ENCODE data around the gene PITPNM3.

Gene PITPNM3

GRCh38 chr17:6592173-6592572, 35.8 kb upstream of the PITPNM3 start:
- FAIRE-seq (no peak), DNase-seq (ENCODE audit: insufficient read length, low spot score) (no peak)
- TF ChIP-seq SPI1 (IDR thresholded peaks at IDR 0.05; ENCODE audit: low read depth, low read length) (no peak), PAX5 (IDR thresholded peaks at IDR 0.05; ENCODE audit: insufficient read depth, low read length, severe bottlenecking) (no peak), POLR2AphosphoS5 (IDR thresholded peaks at IDR 0.05; ENCODE audit: low read depth, low read length) (no peak), POLR2A (IDR thresholded peaks at IDR 0.05; ENCODE audit: low read depth, low read length) (no peak), TAF1 (IDR thresholded peaks at IDR 0.05; ENCODE audit: low read depth, low read length) (no peak)

GRCh38 chr17:6591599-6592158, 35.3 kb upstream of the PITPNM3 start:
- DNase-seq (ENCODE audit: insufficient read length, low spot score) (no peak), FAIRE-seq (no peak)

GRCh38 chr17:6589266-6589946, 33.1 kb upstream of the PITPNM3 start:
- DNase-seq (ENCODE audit: insufficient read length, low spot score) (no peak), FAIRE-seq (no peak)
- TF ChIP-seq POLR2A (IDR thresholded peaks at IDR 0.05; ENCODE audit: low read depth, low read length) (no peak), PAX5 (IDR thresholded peaks at IDR 0.05; ENCODE audit: insufficient read depth, low read length, severe bottlenecking) (no peak), TAF1 (IDR thresholded peaks at IDR 0.05; ENCODE audit: low read depth, low read length) (no peak), SPI1 (IDR thresholded peaks at IDR 0.05; ENCODE audit: low read depth, low read length) (no peak), POU2F2 (IDR thresholded peaks at IDR 0.05; ENCODE audit: low read depth, low read length) (no peak), POLR2AphosphoS5 (IDR thresholded peaks at IDR 0.05; ENCODE audit: low read depth, low read length) (no peak)

More at GRCh38 chr17:6591599-6592158, 35.3 kb upstream of the PITPNM3 start:
- TF ChIP-seq SPI1 (IDR thresholded peaks at IDR 0.05; ENCODE audit: low read depth, low read length): no peak
- TF ChIP-seq POU2F2 (IDR thresholded peaks at IDR 0.05; ENCODE audit: low read depth, low read length): no peak
- TF ChIP-seq POLR2AphosphoS5 (IDR thresholded peaks at IDR 0.05; ENCODE audit: low read depth, low read length): no peak
- TF ChIP-seq PAX5 (IDR thresholded peaks at IDR 0.05; ENCODE audit: insufficient read depth, low read length, severe bottlenecking): no peak
- TF ChIP-seq TAF1 (IDR thresholded peaks at IDR 0.05; ENCODE audit: low read depth, low read length): no peak
- no peak for TF ChIP-seq POLR2A (IDR thresholded peaks at IDR 0.05; ENCODE audit: low read depth, low read length)

GRCh38 chr17:6588165-6588564, 31.8 kb upstream of the PITPNM3 start:
- TF ChIP-seq TAF1 (IDR thresholded peaks at IDR 0.05; ENCODE audit: low read depth, low read length) (no peak), POLR2A (IDR thresholded peaks at IDR 0.05; ENCODE audit: low read depth, low read length) (no peak), POLR2AphosphoS5 (IDR thresholded peaks at IDR 0.05; ENCODE audit: low read depth, low read length) (no peak), POU2F2 (IDR thresholded peaks at IDR 0.05; ENCODE audit: low read depth, low read length) (no peak), PAX5 (IDR thresholded peaks at IDR 0.05; ENCODE audit: insufficient read depth, low read length, severe bottlenecking) (no peak), SPI1 (IDR thresholded peaks at IDR 0.05; ENCODE audit: low read depth, low read length) (no peak)
- DNase-seq (ENCODE audit: insufficient read length, low spot score) (no peak), FAIRE-seq (no peak)

DNA sequence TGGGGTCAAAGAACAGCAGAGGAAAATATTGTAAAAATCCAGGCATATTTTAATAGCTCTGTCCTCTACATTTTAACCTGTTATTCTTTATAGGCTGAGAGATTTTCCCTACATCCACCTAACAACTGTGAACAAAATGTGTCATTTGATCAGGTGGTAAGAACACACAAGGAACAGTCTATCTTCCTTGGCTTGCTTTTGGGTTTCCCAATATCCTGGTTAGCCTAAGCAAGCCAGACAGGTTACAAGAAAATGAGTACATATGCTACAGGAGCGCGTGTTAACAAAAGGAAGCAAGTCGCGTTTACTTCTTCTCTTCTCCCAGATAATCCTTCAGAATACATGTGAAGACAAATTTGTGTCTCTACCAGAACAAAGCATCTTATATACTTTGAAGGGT, 31.0 kb upstream of the PITPNM3 start:
- FAIRE-seq (peak; percentile 9), DNase-seq (ENCODE audit: insufficient read length, low spot score) (no peak)
- TF ChIP-seq POU2F2 (IDR thresholded peaks at IDR 0.05; ENCODE audit: low read depth, low read length): no peak
- TF ChIP-seq PAX5 (IDR thresholded peaks at IDR 0.05; ENCODE audit: insufficient read depth, low read length, severe bottlenecking): no peak
- TF ChIP-seq SPI1 (IDR thresholded peaks at IDR 0.05; ENCODE audit: low read depth, low read length): no peak
- TF ChIP-seq POLR2A (IDR thresholded peaks at IDR 0.05; ENCODE audit: low read depth, low read length): no peak
- no peak for TF ChIP-seq POLR2AphosphoS5 (IDR thresholded peaks at IDR 0.05; ENCODE audit: low read depth, low read length)
- TF ChIP-seq TAF1 (IDR thresholded peaks at IDR 0.05; ENCODE audit: low read depth, low read length): no peak

DNA sequence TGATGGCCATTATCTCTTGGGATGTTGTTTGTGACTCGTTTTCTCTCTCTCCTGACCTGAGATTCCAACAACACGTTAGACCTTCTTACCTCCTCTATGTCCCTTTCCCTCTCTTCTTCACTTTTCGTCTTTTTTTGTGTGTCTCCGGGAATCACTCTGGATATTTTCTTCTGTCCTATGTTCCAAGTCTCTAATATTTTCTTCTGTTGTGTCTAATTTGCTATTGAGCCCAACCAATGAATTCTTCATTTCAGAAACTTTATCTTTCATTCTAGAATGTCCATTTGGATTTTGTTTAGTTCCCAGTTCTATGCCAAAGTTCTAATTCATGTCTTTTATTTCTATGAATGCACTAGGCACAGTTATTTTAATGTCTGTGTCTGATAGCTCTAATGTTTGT, 27.1 kb upstream of the PITPNM3 start:
- no peak for TF ChIP-seq SPI1 (IDR thresholded peaks at IDR 0.05; ENCODE audit: low read depth, low read length)
- no peak for TF ChIP-seq PAX5 (IDR thresholded peaks at IDR 0.05; ENCODE audit: insufficient read depth, low read length, severe bottlenecking)
- no peak for TF ChIP-seq POLR2A (IDR thresholded peaks at IDR 0.05; ENCODE audit: low read depth, low read length)
- no peak for TF ChIP-seq POLR2AphosphoS5 (IDR thresholded peaks at IDR 0.05; ENCODE audit: low read depth, low read length)
- no peak for TF ChIP-seq TAF1 (IDR thresholded peaks at IDR 0.05; ENCODE audit: low read depth, low read length)
- no peak for TF ChIP-seq POU2F2 (IDR thresholded peaks at IDR 0.05; ENCODE audit: low read depth, low read length)
- DNase-seq (ENCODE audit: insufficient read length, low spot score): no peak
- no peak for FAIRE-seq

DNA sequence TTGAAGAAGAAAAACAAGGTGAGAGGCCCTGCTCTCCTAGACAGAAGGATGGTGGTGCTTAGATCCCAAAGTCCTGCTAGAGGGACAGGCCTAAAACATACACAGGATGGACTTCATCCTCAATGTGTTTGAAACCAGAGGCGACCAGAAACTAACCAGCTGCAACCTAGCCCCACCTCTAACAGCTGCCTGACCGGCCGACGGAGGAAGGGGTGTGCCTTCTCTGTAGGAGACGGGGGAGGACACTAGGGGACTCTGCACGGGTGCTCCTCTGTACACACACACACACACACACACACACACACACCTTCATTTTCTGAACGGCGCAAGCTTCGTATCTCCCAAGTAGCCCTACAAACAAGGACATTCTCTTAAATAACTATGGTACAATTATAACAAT, 24.3 kb upstream of the PITPNM3 start:
- DNase-seq (ENCODE audit: insufficient read length, low spot score) (no peak), FAIRE-seq (no peak)
- no peak for TF ChIP-seq POLR2A (IDR thresholded peaks at IDR 0.05; ENCODE audit: low read depth, low read length)
- no peak for TF ChIP-seq POU2F2 (IDR thresholded peaks at IDR 0.05; ENCODE audit: low read depth, low read length)
- no peak for TF ChIP-seq TAF1 (IDR thresholded peaks at IDR 0.05; ENCODE audit: low read depth, low read length)
- no peak for TF ChIP-seq SPI1 (IDR thresholded peaks at IDR 0.05; ENCODE audit: low read depth, low read length)
- no peak for TF ChIP-seq PAX5 (IDR thresholded peaks at IDR 0.05; ENCODE audit: insufficient read depth, low read length, severe bottlenecking)
- no peak for TF ChIP-seq POLR2AphosphoS5 (IDR thresholded peaks at IDR 0.05; ENCODE audit: low read depth, low read length)

DNA sequence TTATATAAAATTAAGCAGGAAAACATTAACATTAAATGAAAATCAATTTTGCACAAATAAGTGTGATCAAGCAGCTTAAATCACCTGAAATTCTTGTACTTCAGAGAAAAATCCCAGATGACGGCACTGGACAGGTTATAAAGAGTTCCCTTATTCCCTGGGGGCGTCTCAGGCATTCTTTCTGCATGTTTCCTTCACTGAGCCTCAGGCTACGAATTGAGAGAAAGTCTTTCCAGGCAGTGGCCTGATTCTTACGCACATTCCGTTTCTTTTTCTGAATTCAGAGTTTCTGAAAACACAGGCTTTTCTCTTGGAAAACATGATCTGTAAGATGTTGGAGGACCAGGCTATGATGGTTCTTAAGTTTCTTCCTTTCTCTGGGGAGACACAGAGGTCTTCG, 22.1 kb upstream of the PITPNM3 start:
- no peak for TF ChIP-seq POLR2A (IDR thresholded peaks at IDR 0.05; ENCODE audit: low read depth, low read length)
- TF ChIP-seq POLR2AphosphoS5 (IDR thresholded peaks at IDR 0.05; ENCODE audit: low read depth, low read length): no peak
- no peak for TF ChIP-seq POU2F2 (IDR thresholded peaks at IDR 0.05; ENCODE audit: low read depth, low read length)
- no peak for TF ChIP-seq SPI1 (IDR thresholded peaks at IDR 0.05; ENCODE audit: low read depth, low read length)
- TF ChIP-seq TAF1 (IDR thresholded peaks at IDR 0.05; ENCODE audit: low read depth, low read length): no peak
- TF ChIP-seq PAX5 (IDR thresholded peaks at IDR 0.05; ENCODE audit: insufficient read depth, low read length, severe bottlenecking): no peak
- no peak for DNase-seq (ENCODE audit: insufficient read length, low spot score)
- no peak for FAIRE-seq

DNA sequence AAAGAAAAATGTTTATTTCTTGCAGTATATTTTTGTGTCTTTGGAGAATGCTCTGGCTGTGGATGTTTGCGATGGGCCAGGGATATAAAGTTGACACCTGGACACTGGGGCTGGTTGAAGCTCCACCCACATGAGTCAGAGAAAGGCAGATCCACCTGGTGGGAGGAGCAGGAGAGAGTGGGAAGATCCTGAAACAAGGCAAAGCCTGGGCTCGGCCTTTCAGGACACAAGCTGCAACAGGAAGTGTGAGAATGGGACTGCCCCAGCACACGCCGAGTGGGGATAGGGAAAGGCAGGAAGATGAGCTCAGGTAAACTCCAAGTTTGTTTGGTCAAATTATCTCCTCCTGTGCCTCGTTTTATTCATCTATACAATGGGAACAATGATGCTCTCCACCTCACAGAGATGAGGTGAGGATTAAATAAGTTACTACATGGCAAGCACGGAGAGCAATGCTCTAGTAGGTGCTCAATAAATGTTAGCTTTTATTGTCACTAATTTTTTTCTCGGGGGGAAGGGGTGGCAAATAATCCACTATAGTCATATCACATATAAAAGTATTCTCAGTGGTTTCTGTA, 21.4 kb upstream of the PITPNM3 start:
- TF ChIP-seq POU2F2 (IDR thresholded peaks at IDR 0.05; ENCODE audit: low read depth, low read length): no peak
- no peak for TF ChIP-seq TAF1 (IDR thresholded peaks at IDR 0.05; ENCODE audit: low read depth, low read length)
- no peak for TF ChIP-seq POLR2AphosphoS5 (IDR thresholded peaks at IDR 0.05; ENCODE audit: low read depth, low read length)
- no peak for TF ChIP-seq PAX5 (IDR thresholded peaks at IDR 0.05; ENCODE audit: insufficient read depth, low read length, severe bottlenecking)
- TF ChIP-seq SPI1 (IDR thresholded peaks at IDR 0.05; ENCODE audit: low read depth, low read length): no peak
- TF ChIP-seq POLR2A (IDR thresholded peaks at IDR 0.05; ENCODE audit: low read depth, low read length): no peak
- no peak for DNase-seq (ENCODE audit: insufficient read length, low spot score)
- FAIRE-seq: no peak
